BLaER1 (cell line): ENCODE measurements around the gene MZF1.

Experiments
- H3K27ac ChIP-seq: shearing (Covaris generic); formaldehyde crosslinking; 2 replicates; pipeline ENCODE4 v1.8.1; 2022
- H3K27me3 ChIP-seq: shearing (Covaris generic); formaldehyde crosslinking; 2 replicates; pipeline ENCODE4 v1.8.1; 2022
- H3K36me3 ChIP-seq: shearing (Covaris generic); formaldehyde crosslinking; 2 replicates; pipeline ENCODE4 v1.8.1; 2022
- H3K4me1 ChIP-seq: shearing (Covaris generic); formaldehyde crosslinking; 2 replicates; pipeline ENCODE4 v1.8.1; 2022
- H3K4me2 ChIP-seq: shearing (Covaris generic); formaldehyde crosslinking; 2 replicates; pipeline ENCODE4 v1.8.1; 2022
- H3K4me3 ChIP-seq: shearing (Covaris generic); formaldehyde crosslinking; 2 replicates; pipeline ENCODE4 v1.8.1; 2022
- H3K9ac ChIP-seq: shearing (Covaris generic); formaldehyde crosslinking; 2 replicates; pipeline ENCODE4 v1.8.1; 2022
- H3K9me3 ChIP-seq: shearing (Covaris generic); formaldehyde crosslinking; 2 replicates; pipeline ENCODE4 v1.8.1; 2022
- H4K20me1 ChIP-seq: shearing (Covaris generic); formaldehyde crosslinking; 2 replicates; pipeline ENCODE4 v1.8.1; 2022
- Cebpa-rat ChIP-seq: shearing (Covaris generic); IDR thresholded peaks from 2 replicates; pipeline ENCODE4 v1.8.1; 2022

Gene MZF1

GRCh38 chr19:58538257-58539168 is 34.6 kb downstream of the MZF1 start:
- H3K4me2 ChIP-seq: peak overlapping the region; percentile 89
- no peaks in the 10 kb centered on the region for H4K20me1 ChIP-seq
- no peaks in the 10 kb centered on the region for H3K36me3 ChIP-seq
- no peaks in the 10 kb centered on the region for H3K27me3 ChIP-seq
- H3K9ac ChIP-seq: peak overlapping the region; percentile 81
- H3K27ac ChIP-seq: peak overlapping the region; percentile 94
- no peaks in the 10 kb centered on the region for H3K9me3 ChIP-seq
- peak overlapping the region; percentile 65 for H3K4me3 ChIP-seq
- TF ChIP-seq Cebpa-rat: no peak
- peaks cover 39% of the 10 kb centered on the region for H3K4me1 ChIP-seq

- Histone ChIP-seq H4K20me1 (no peaks in the 10 kb centered on the region), H3K4me2 (peak overlapping the region; percentile 89), H3K4me1 (peaks cover 28% of the 10 kb centered on the region), H3K27ac (peak overlapping the region; percentile 94), H3K9ac (peak overlapping the region; percentile 81), H3K4me3 (0 out of 2 replicates have a peak overlapping the region, but pooled peaks have one; percentile 65), H3K36me3 (no peaks in the 10 kb centered on the region), H3K9me3 (no peaks in the 10 kb centered on the region), H3K27me3 (no peaks in the 10 kb centered on the region)
- no peak for TF ChIP-seq Cebpa-rat
These were observed 36.0 kb downstream of the MZF1 start for GRCh38 chr19:58536852-58537798.

- Histone ChIP-seq H3K9ac (no peak overlapping the region), H3K36me3 (no peaks in the 10 kb centered on the region), H3K4me2 (no peak overlapping the region), H3K27ac (no peak overlapping the region), H3K4me3 (no peak overlapping the region), H3K27me3 (no peaks in the 10 kb centered on the region), H3K4me1 (peaks cover 28% of the 10 kb centered on the region), H4K20me1 (no peaks in the 10 kb centered on the region), H3K9me3 (no peaks in the 10 kb centered on the region)
- no peak for TF ChIP-seq Cebpa-rat
These were observed 37.3 kb downstream of the MZF1 start for GRCh38 chr19:58535857-58536256.

DNA sequence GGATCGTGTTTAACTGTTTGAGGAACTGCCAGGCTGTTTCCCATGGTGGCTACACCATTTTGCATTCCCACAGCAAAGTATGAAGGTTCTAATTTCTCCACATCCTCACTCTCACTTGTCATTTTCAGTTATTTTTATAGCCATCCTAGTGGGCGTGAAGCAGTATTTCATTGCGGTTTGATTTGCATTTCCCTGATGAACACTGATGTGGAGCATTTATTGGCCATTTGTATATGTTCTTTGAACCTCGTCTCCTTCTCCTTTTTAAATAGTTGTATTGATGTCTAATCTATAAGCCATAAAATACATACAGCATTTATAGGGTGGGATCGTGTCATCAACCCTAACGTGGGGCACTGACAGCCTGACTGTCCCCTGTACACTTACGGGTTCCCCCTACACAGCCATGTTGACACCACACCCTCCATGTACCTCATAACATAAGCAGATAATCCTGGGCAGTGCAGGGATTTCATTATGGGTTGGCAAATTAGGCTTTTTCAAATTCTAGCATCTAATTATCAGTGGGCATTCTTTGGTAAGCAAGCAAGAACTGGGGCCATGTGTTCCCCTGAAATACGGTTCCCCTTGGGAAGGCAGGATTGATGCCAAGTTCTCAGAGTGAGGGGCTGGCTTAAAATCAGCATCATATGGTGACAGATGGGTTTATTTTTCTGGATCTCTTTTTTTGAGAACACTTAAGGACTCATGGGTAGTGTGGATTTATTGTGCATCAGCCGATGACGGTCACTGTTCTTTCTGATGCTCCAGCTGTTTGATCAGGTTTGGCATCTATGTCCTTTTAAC is 41.9 kb downstream of the MZF1 start:
- Histone ChIP-seq H3K27ac (no peak overlapping the region), H4K20me1 (no peaks in the 10 kb centered on the region), H3K27me3 (no peaks in the 10 kb centered on the region), H3K9me3 (no peaks in the 10 kb centered on the region), H3K4me1 (no peaks in the 10 kb centered on the region), H3K4me3 (no peak overlapping the region), H3K4me2 (no peak overlapping the region), H3K9ac (no peak overlapping the region), H3K36me3 (no peaks in the 10 kb centered on the region)
- no peak for TF ChIP-seq Cebpa-rat

- H3K4me1 ChIP-seq: no peaks in the 10 kb centered on the region
- H3K36me3 ChIP-seq: no peaks in the 10 kb centered on the region
- no peaks in the 10 kb centered on the region for H3K9me3 ChIP-seq
- no peaks in the 10 kb centered on the region for H3K27me3 ChIP-seq
- H3K4me2 ChIP-seq: no peak overlapping the region
- H3K9ac ChIP-seq: no peak overlapping the region
- H3K4me3 ChIP-seq: no peak overlapping the region
- no peaks in the 10 kb centered on the region for H4K20me1 ChIP-seq
- no peak overlapping the region for H3K27ac ChIP-seq
- TF ChIP-seq Cebpa-rat: no peak
These were observed 43.7 kb downstream of the MZF1 start for GRCh38 chr19:58529405-58529804.

GRCh38 chr19:58522709-58523108 is 50.4 kb downstream of the MZF1 start:
- H3K4me2 ChIP-seq: no peak overlapping the region
- no peaks in the 10 kb centered on the region for H3K27me3 ChIP-seq
- H3K9me3 ChIP-seq: no peaks in the 10 kb centered on the region
- H3K4me1 ChIP-seq: peaks cover 17% of the 10 kb centered on the region
- H3K36me3 ChIP-seq: no peaks in the 10 kb centered on the region
- H3K27ac ChIP-seq: no peak overlapping the region
- H3K9ac ChIP-seq: no peak overlapping the region
- H4K20me1 ChIP-seq: peaks cover 10% of the 10 kb centered on the region
- TF ChIP-seq Cebpa-rat: no peak
- no peak overlapping the region for H3K4me3 ChIP-seq

DNA sequence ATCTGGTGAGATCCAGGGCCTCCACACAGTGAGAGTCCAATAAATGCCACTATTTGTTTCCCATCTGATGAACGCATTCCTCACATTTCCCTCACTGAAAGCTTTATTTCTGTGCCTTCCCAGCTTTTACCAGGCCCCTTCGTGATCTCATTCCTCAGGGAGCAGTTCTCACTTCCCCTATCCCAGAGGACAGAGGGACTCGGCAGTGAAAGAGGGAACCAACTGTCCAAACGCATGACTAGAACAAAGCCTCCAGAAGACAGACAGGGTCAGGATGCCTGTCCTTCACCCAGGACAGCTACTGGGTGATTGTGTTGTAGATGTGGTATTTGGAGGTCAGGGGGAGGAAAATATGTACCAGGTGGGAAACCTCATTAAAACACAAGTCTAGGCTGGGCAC is 51.5 kb downstream of the MZF1 start:
- H3K9ac ChIP-seq: no peak overlapping the region
- H3K4me1 ChIP-seq: peaks cover 22% of the 10 kb centered on the region
- H3K9me3 ChIP-seq: no peaks in the 10 kb centered on the region
- no peak overlapping the region for H3K4me3 ChIP-seq
- no peaks in the 10 kb centered on the region for H3K27me3 ChIP-seq
- H3K27ac ChIP-seq: no peak overlapping the region
- H3K36me3 ChIP-seq: peaks cover 9% of the 10 kb centered on the region
- H4K20me1 ChIP-seq: peaks cover 18% of the 10 kb centered on the region
- no peak overlapping the region for H3K4me2 ChIP-seq
- TF ChIP-seq Cebpa-rat: no peak

- peaks cover 28% of the 10 kb centered on the region for H4K20me1 ChIP-seq
- H3K4me1 ChIP-seq: peaks cover 34% of the 10 kb centered on the region
- H3K36me3 ChIP-seq: peaks cover 23% of the 10 kb centered on the region
- no peaks in the 10 kb centered on the region for H3K9me3 ChIP-seq
- H3K4me3 ChIP-seq: peak overlapping the region; percentile 86
- H3K4me2 ChIP-seq: peak overlapping the region; percentile 97
- peak overlapping the region; percentile 93 for H3K9ac ChIP-seq
- no peak for TF ChIP-seq Cebpa-rat
- no peaks in the 10 kb centered on the region for H3K27me3 ChIP-seq
- peak overlapping the region; percentile 96 for H3K27ac ChIP-seq
These were observed 52.9 kb downstream of the MZF1 start for GRCh38 chr19:58520257-58520599.
